Kidney (tissue), 14 donors: ENCODE data around the gene GRID1. TPM values are rescaled to one million over a fixed set of nuclear protein-coding genes. Genes with fewer than 3 reads are reported as not detected.

Experiments used
- DNase-seq, 5 donors: peaks; one replicate each; pipeline ENCODE4 v3.0.0-alpha.2; 2013 to 2020
- FAIRE-seq: peaks from 2 replicates; lab custom pipeline; 2012; peaks lifted over from hg19 to GRCh38; lab: Jason Lieb, UNC
- H3K27ac ChIP-seq, 2 donors: one replicate each; pipeline ENCODE4 v1.7.0; 2013; ENCODE audit warnings: low read depth in 2 of 2, low read length in 2 of 2, inconsistent platforms in 1 of 2
- H3K27me3 ChIP-seq: one replicate; pipeline ENCODE4 v1.7.1; 2013; ENCODE audit warnings: low read length, inconsistent platforms; ENCODE audit not compliant: control insufficient read depth, insufficient read depth
- H3K36me3 ChIP-seq, 3 donors: one replicate each; pipeline versions ENCODE4 v1.7.0 to v1.7.1; 2013; ENCODE audit warnings: low read length in 3 of 3, control low read depth in 1 of 3, inconsistent platforms in 1 of 3; ENCODE audit not compliant: insufficient read depth in 3 of 3, control insufficient read depth in 2 of 3
- H3K4me1 ChIP-seq, 3 donors: one replicate each; pipeline versions ENCODE4 v1.7.0 to v1.7.1; 2013; ENCODE audit warnings: low read length in 3 of 3, inconsistent platforms in 1 of 3, low read depth in 1 of 3; ENCODE audit not compliant: control insufficient read depth in 2 of 3, insufficient read depth in 2 of 3
- H3K4me3 ChIP-seq, 3 donors: one replicate each; pipeline versions ENCODE4 v1.7.0 to v1.8.1; 2013; ENCODE audit warnings: low read length in 3 of 3, control low read depth in 1 of 3, inconsistent platforms in 1 of 3
- H3K9ac ChIP-seq, 3 donors: one replicate each; pipeline versions ENCODE4 v1.7.0 to v1.7.1; 2013; ENCODE audit warnings: low read length in 3 of 3, control low read depth in 1 of 3, inconsistent platforms in 1 of 3
- H3K9me3 ChIP-seq, 3 donors: one replicate each; pipeline versions ENCODE4 v1.7.0 to v1.7.1; 2013; ENCODE audit warnings: low read length in 3 of 3, control low read depth in 1 of 3, inconsistent platforms in 1 of 3; ENCODE audit not compliant: control insufficient read depth in 2 of 3, insufficient read depth in 1 of 3
- intact Hi-C: fragments of 100-400 bp; cut with DNase I; formaldehyde crosslinking; loops from one replicate; pipeline ENCODE4 v1.11.1; 2022
- polyA plus RNA-seq: library from polyadenylated mRNA; stranded (reverse); fragments of 350-450 nt; fragmentation: Illumina TruSeq; extraction: RNeasy Lipid Tissue Mini Kit (QIAGEN cat#74804); gene quantifications from one replicate; pipeline ENCODE4 v1.2.3, GENCODE V29; 2014; ENCODE audit warnings: low read depth, low replicate concordance; ENCODE audit not compliant: insufficient read depth
- total RNA-seq: library from RNA; stranded (reverse); fragmentation: NEBNext Ultra II Directional; extraction: Animal tissue kit (Norgen Biotek cat#: 25700); gene quantifications from one replicate; pipeline ENCODE4 v1.2.1, GENCODE V29; 2021
- TF ChIP-seq, protein P1 (sequence below): IDR thresholded peaks from 3 replicates; pipeline ENCODE4 v1.5.1; 2012; ENCODE audit warnings: mild to moderate bottlenecking, moderate library complexity, borderline replicate concordance; ENCODE audit not compliant: insufficient read depth; ENCODE audit errors: extremely low read depth
- donor health status: control.
- donor health status: control.
- donor health status: control.
- donor health status: control.
- donor health status: control.
- donor health status: DM: yes; HTN: yes; CAD: no.
- donor health status: Normal renal cell carcinoma (clear cell type).

Gene GRID1
- total and polyA plus RNA-seq, 2 donors from 2014 or later, result 0.37 to 1.4 TPM

DNA sequence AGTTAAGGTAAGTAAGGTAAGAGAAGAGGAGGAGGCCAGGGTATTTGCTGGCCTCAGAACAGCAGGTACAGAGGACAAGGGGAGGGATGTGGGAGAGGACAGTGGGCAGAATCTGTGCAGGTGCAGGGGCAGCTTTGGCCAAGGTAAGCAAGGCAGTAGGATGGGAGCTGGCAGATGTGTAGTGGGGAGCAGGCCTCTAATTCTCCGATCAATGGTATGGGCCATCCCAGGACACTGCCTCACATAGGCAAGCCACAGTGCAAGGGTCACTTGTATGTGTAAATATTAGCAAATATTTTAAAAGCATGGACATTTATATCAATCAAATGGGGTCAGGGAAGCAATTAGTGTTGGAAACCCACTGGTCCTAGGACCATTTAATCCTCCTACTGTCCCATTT lies 373.5 kb downstream of the GRID1 start:
- Histone ChIP-seq H3K9me3 (peaks cover 0 to 7% (median 0%) of the 10 kb centered on the region in 3 donors), H3K4me3 (no peak overlapping the region), H3K9ac (no peak overlapping the region), H3K27ac (no peak overlapping the region), H3K27me3 (no peaks in the 10 kb centered on the region), H3K4me1 (no peaks in the 10 kb centered on the region), H3K36me3 (no peaks in the 10 kb centered on the region)
- DNase-seq (no peak), FAIRE-seq (no peak)
- TF ChIP-seq, protein P1, sequence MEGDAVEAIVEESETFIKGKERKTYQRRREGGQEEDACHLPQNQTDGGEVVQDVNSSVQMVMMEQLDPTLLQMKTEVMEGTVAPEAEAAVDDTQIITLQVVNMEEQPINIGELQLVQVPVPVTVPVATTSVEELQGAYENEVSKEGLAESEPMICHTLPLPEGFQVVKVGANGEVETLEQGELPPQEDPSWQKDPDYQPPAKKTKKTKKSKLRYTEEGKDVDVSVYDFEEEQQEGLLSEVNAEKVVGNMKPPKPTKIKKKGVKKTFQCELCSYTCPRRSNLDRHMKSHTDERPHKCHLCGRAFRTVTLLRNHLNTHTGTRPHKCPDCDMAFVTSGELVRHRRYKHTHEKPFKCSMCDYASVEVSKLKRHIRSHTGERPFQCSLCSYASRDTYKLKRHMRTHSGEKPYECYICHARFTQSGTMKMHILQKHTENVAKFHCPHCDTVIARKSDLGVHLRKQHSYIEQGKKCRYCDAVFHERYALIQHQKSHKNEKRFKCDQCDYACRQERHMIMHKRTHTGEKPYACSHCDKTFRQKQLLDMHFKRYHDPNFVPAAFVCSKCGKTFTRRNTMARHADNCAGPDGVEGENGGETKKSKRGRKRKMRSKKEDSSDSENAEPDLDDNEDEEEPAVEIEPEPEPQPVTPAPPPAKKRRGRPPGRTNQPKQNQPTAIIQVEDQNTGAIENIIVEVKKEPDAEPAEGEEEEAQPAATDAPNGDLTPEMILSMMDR, result no peak
- intact Hi-C loops, result no loop called here

DNA sequence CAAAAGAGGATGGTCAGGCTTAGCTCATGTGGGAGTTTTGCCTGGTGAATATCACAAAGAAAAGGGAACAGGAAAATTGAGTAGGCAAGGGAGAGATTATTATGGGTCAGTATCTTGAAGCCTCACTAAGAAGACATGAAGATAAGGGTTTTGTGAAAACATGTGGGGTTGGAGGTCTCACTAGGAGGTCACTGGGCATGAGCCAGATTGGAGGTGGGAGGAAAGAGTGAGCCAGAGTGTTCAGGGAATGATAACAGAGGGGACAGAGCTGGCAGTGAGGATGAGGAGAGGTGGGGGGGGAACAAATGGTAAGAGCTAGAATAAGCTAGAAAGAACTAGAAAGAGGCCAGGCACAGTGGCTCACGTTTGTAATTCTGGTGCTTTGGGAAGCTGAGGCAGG lies 374.3 kb downstream of the GRID1 start:
- no peaks in the 10 kb centered on the region for H3K36me3 ChIP-seq
- no peaks in the 10 kb centered on the region for H3K27me3 ChIP-seq
- FAIRE-seq, result no peak
- H3K27ac ChIP-seq, result no peak overlapping the region
- TF ChIP-seq, protein P1, result no peak
- no peak for DNase-seq
- H3K9me3 ChIP-seq, result no peaks in the 10 kb centered on the region
- intact Hi-C loops, result no loop called here
- no peak overlapping the region for H3K4me3 ChIP-seq
- H3K9ac ChIP-seq, result no peak overlapping the region
- no peaks in the 10 kb centered on the region for H3K4me1 ChIP-seq

DNA sequence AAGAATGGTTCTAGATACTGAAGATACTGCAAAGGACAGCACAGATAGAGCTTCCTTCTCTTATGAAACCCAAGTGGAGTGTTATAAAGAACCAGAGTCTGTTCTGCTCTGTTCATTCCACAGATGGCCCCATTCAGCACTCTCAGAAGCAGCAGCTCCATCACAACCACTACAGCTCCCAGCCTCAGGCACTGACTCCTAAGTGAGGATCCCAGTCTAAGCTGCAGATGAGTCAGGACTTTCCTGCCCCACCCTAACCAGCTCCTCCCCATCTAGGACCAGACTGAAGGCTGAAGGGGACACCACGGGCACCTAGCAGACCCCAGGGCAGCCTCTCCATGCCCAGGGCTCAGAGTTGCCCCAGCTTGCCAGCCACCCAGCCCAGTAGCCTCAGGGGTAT lies 379.8 kb downstream of the GRID1 start:
- Histone ChIP-seq H3K27me3 (no peaks in the 10 kb centered on the region), H3K9ac (no peak overlapping the region), H3K27ac (no peak overlapping the region), H3K9me3 (no peaks in the 10 kb centered on the region), H3K4me1 (no peaks in the 10 kb centered on the region), H3K36me3 (no peaks in the 10 kb centered on the region), H3K4me3 (no peak overlapping the region)
- no peak for DNase-seq
- intact Hi-C loops, result no loop called here
- no peak for FAIRE-seq
- TF ChIP-seq, protein P1, result no peak

DNA sequence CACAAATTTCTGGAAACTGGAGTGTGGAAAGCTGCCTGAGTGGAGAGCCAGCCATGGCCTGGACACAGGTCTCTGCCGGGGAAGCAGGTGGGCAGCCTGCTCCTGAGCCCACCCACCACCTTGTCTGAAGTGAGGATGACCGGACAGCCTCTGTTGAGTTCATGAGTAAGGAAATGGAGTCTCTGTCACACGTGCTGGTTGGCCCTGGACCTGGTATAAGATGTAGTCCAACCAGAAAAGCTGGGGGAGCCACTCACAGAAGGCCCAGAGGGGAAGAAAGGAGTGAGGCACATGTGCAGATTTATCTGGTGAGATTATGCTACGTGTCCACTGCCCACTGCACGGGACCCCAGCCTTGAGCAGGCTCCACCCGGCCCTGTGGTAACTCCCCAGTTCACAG lies 383.5 kb downstream of the GRID1 start:
- H3K27me3 ChIP-seq, result no peaks in the 10 kb centered on the region
- H3K36me3 ChIP-seq, result no peaks in the 10 kb centered on the region
- TF ChIP-seq, protein P1, result no peak
- no peaks in the 10 kb centered on the region for H3K9me3 ChIP-seq
- no peak overlapping the region for H3K27ac ChIP-seq
- no peaks in the 10 kb centered on the region for H3K4me1 ChIP-seq
- DNase-seq (no peak), FAIRE-seq (no peak)
- H3K9ac ChIP-seq, result no peak overlapping the region
- no peak overlapping the region for H3K4me3 ChIP-seq
- intact Hi-C loops, result no loop called here
